H1 (cell line): ENCODE data around the gene JPH2. TPM values are rescaled to one million over a fixed set of nuclear protein-coding genes. Genes with fewer than 3 reads are reported as not detected.

Experiments used
- CTCF ChIA-PET: fragments of 300-600 bp; sonication (Branson Sonifier 250); formaldehyde crosslinking; loops from one replicate; lab custom pipeline; 2021; ENCODE audit not compliant: partially characterized antibody; lab: Charles Lee
- POLR2A ChIA-PET: fragments of 300-600 bp; sonication (Branson Sonifier 250); formaldehyde crosslinking; loops from one replicate; lab custom pipeline; 2021; ENCODE audit warnings: inconsistent platforms; ENCODE audit not compliant: partially characterized antibody; lab: Charles Lee
- DNase-seq, 2 experiments: peaks; one replicate each; pipeline versions ENCODE4 v3.0.0 to v3.0.0-alpha.2; 2010 to 2022; ENCODE audit warnings: low spot score in 2 of 2, low read depth in 1 of 2, mixed read lengths in 1 of 2
- FAIRE-seq: peaks from 2 replicates; lab custom pipeline; 2011; peaks lifted over from hg19 to GRCh38; lab: Jason Lieb, UNC
- H2AFZ ChIP-seq: 2 replicates; pipeline ENCODE4 v1.8.1; 2012; ENCODE audit warnings: low read length, inconsistent platforms
- H2AK5ac ChIP-seq: 2 replicates; pipeline ENCODE4 v1.6.1; 2013; ENCODE audit warnings: low read depth, low read length
- H2BK120ac ChIP-seq: replicated peaks from 2 replicates; pipeline ENCODE3; 2013; ENCODE audit warnings: low read depth, low read length, inconsistent platforms
- H2BK12ac ChIP-seq: 2 replicates; pipeline ENCODE4 v1.6.1; 2013; ENCODE audit warnings: low read depth, low read length
- H2BK15ac ChIP-seq: 2 replicates; pipeline ENCODE4 v1.6.1; 2013; ENCODE audit warnings: low read length
- H2BK20ac ChIP-seq: 2 replicates; pipeline ENCODE4 v1.6.1; 2013; ENCODE audit warnings: low read length
- H2BK5ac ChIP-seq: 2 replicates; pipeline ENCODE4 v1.6.1; 2013; ENCODE audit warnings: low read depth, low read length
- H3K14ac ChIP-seq: 2 replicates; pipeline ENCODE4 v1.6.1; 2013; ENCODE audit warnings: inconsistent platforms; ENCODE audit not compliant: insufficient read length
- H3K18ac ChIP-seq: 2 replicates; pipeline ENCODE4 v1.6.1; 2013; ENCODE audit warnings: low read length; ENCODE audit errors: extremely low read depth
- H3K23ac ChIP-seq: 2 replicates; pipeline ENCODE4 v1.6.1; 2013; ENCODE audit warnings: inconsistent platforms; ENCODE audit not compliant: insufficient read length
- H3K23me2 ChIP-seq: 2 replicates; pipeline ENCODE4 v1.6.1; 2013; ENCODE audit warnings: low read depth, low read length
- H3K27ac ChIP-seq: 2 replicates; pipeline ENCODE4 v1.6.1; 2011; ENCODE audit warnings: low read depth, low read length, inconsistent platforms
- H3K27me3 ChIP-seq, 4 experiments: replicated peaks in 1 of 4; 1 replicate in 1 of 4; 2 replicates in 3 of 4; pipeline versions ENCODE4 v1.6.1 to v1.8.1; 2011 to 2013; ENCODE audit warnings: low read length in 3 of 4, mild to moderate bottlenecking in 3 of 4, inconsistent platforms in 2 of 4, mixed read lengths in 2 of 4, moderate library complexity in 1 of 4; ENCODE audit not compliant: control insufficient read depth in 3 of 4, insufficient read depth in 3 of 4; ENCODE audit errors: extremely low read depth in 1 of 4
- H3K36me3 ChIP-seq, 4 experiments: 2 replicates each; pipeline versions ENCODE4 v1.6.1 to v1.8.1; 2011 to 2013; ENCODE audit warnings: mild to moderate bottlenecking in 4 of 4, low read length in 3 of 4, moderate library complexity in 2 of 4, control low read depth in 1 of 4, inconsistent platforms in 1 of 4; ENCODE audit not compliant: insufficient read depth in 4 of 4, control insufficient read depth in 2 of 4
- H3K4ac ChIP-seq: replicated peaks from 2 replicates; pipeline ENCODE3; 2013; ENCODE audit warnings: low read length, low read depth, mixed read lengths, inconsistent platforms; ENCODE audit not compliant: insufficient read length
- H3K4me1 ChIP-seq, 4 experiments: replicated peaks in 1 of 4; 1 replicate in 1 of 4; 2 replicates in 3 of 4; pipeline versions ENCODE4 v1.6.1 to v1.8.1; 2011 to 2013; ENCODE audit warnings: low read length in 3 of 4, inconsistent platforms in 2 of 4, mixed read lengths in 1 of 4; ENCODE audit not compliant: insufficient read depth in 4 of 4, control insufficient read depth in 3 of 4
- H3K4me2 ChIP-seq, 2 experiments: 2 replicates each; pipeline versions ENCODE4 v1.6.1 to v1.8.1; 2011 to 2013; ENCODE audit warnings: low read depth in 2 of 2, low read length in 2 of 2, control low read depth in 1 of 2, inconsistent platforms in 1 of 2, mild to moderate bottlenecking in 1 of 2; ENCODE audit not compliant: insufficient read depth in 1 of 2
- H3K4me3 ChIP-seq, 4 experiments: fragments of 200-600, 300-600 bp in 1 of 4; sonication (generic), shearing (Covaris generic), sonication (Bioruptor Twin) in 1 of 4; 2 replicates each; pipeline versions ENCODE4 v1.5.1 to v1.8.1; 2011 to 2016; ENCODE audit warnings: low read length in 4 of 4, low read depth in 3 of 4, control low read depth in 2 of 4, inconsistent platforms in 2 of 4, mild to moderate bottlenecking in 2 of 4, mixed read lengths in 1 of 4, moderate library complexity in 1 of 4; ENCODE audit not compliant: insufficient read depth in 2 of 4; ENCODE audit errors: extremely low read depth in 1 of 4
- H3K56ac ChIP-seq: replicated peaks from 2 replicates; pipeline ENCODE3; 2013; ENCODE audit warnings: low read depth, mild to moderate bottlenecking, mixed read lengths, low read length, inconsistent platforms; ENCODE audit not compliant: insufficient read length
- H3K79me1 ChIP-seq: 2 replicates; pipeline ENCODE4 v1.6.1; 2013; ENCODE audit warnings: low read depth, low read length, control low read depth
- H3K79me2 ChIP-seq, 2 experiments: 2 replicates each; pipeline versions ENCODE4 v1.6.1 to v1.8.1; 2012 to 2013; ENCODE audit warnings: low read length in 2 of 2, mild to moderate bottlenecking in 2 of 2, inconsistent platforms in 1 of 2; ENCODE audit not compliant: insufficient read depth in 2 of 2, control insufficient read depth in 1 of 2
- H3K9ac ChIP-seq, 4 experiments: replicated peaks in 1 of 4; 1 replicate in 1 of 4; 2 replicates in 3 of 4; pipeline versions ENCODE4 v1.6.1 to v1.8.1; 2011 to 2013; ENCODE audit warnings: low read depth in 3 of 4, low read length in 3 of 4, control low read depth in 2 of 4, mild to moderate bottlenecking in 2 of 4, moderate library complexity in 2 of 4, inconsistent platforms in 1 of 4; ENCODE audit errors: extremely low read depth in 1 of 4
- H3K9me3 ChIP-seq, 2 experiments: 2 replicates each; pipeline versions ENCODE4 v1.6.1 to v1.8.1; 2012 to 2013; ENCODE audit warnings: mild to moderate bottlenecking in 2 of 2, moderate library complexity in 2 of 2, control low read depth in 1 of 2, inconsistent platforms in 1 of 2, low read depth in 1 of 2, low read length in 1 of 2, mixed read lengths in 1 of 2; ENCODE audit not compliant: insufficient read depth in 2 of 2
- H4K20me1 ChIP-seq, 2 experiments: replicated peaks in 1 of 2; 2 replicates each; pipeline versions ENCODE3 to v1.8.1; 2011 to 2013; ENCODE audit warnings: inconsistent platforms in 2 of 2, low read length in 2 of 2, mild to moderate bottlenecking in 1 of 2; ENCODE audit not compliant: insufficient read depth in 2 of 2, control insufficient read depth in 1 of 2
- H4K5ac ChIP-seq: 2 replicates; pipeline ENCODE4 v1.6.1; 2013; ENCODE audit warnings: low read length, low read depth, mixed read lengths, inconsistent platforms; ENCODE audit not compliant: insufficient read length
- H4K8ac ChIP-seq: 2 replicates; pipeline ENCODE4 v1.8.0; 2013; ENCODE audit warnings: mild to moderate bottlenecking, moderate library complexity, low read length, inconsistent platforms; ENCODE audit not compliant: insufficient read depth; ENCODE audit errors: extremely low read depth
- H4K91ac ChIP-seq: replicated peaks from 2 replicates; pipeline ENCODE3; 2013; ENCODE audit warnings: low read length, mixed read lengths, inconsistent platforms; ENCODE audit not compliant: insufficient read length
- EGR1 ChIP-seq: IDR thresholded peaks from 2 replicates; pipeline ENCODE4 v1.6.1; 2011; ENCODE audit warnings: low read depth, low read length, borderline replicate concordance
- KDM1A ChIP-seq: fragments of 200-600, 300-600 bp; sonication (generic); IDR thresholded peaks from 2 replicates; pipeline ENCODE4 v1.7.1; 2016; ENCODE audit warnings: mild to moderate bottlenecking, low read length, borderline replicate concordance
- MAX ChIP-seq: IDR thresholded peaks from 2 replicates; pipeline ENCODE4 v1.6.1; 2012; ENCODE audit warnings: inconsistent platforms
- WGBS, 2 experiments: shearing (Covaris generic) in 1 of 2; methylation state at CpG; one replicate each; pipeline versions ENCODE4 v1.1.6 to v1.1.7; 2013 to 2015; ENCODE audit warnings: low lambda C conversion rate in 2 of 2, mixed read lengths in 2 of 2, inconsistent platforms in 1 of 2, low coverage in 1 of 2, missing lambda C conversion rate in 1 of 2; ENCODE audit not compliant: insufficient replicate concordance in 2 of 2, insufficient coverage in 1 of 2, insufficient read length in 1 of 2; ENCODE audit errors: extremely low coverage in 1 of 2, missing lambda C conversion rate in 1 of 2; 5-methylcytosine and 5-hydroxymethylcytosine counted together
- polyA plus RNA-seq, 7 experiments: library from polyadenylated mRNA; depleted of rRNA in 3 of 7; stranded (reverse) in 5 of 7; unstranded in 2 of 7; fragments of >200 nt in 5 of 7; fragments of 200-250 nt in 2 of 7; gene quantifications; 1 replicate in 5 of 7; 2 replicates in 1 of 7; 4 replicates in 1 of 7; pipeline versions ENCODE4 v1.2.1 to v1.2.3, GENCODE V29; 2011 to 2013; ENCODE audit warnings: missing spikeins in 2 of 7, mixed read lengths in 2 of 7
- total RNA-seq: library from RNA; stranded (reverse); fragmentation: NEBNext Ultra II Directional; extraction: Animal tissue kit (Norgen Biotek cat#: 25700); gene quantifications from 2 replicates; pipeline ENCODE4 v1.2.1, GENCODE V29; 2021

Gene JPH2
- total and polyA plus RNA-seq, 2 of the 8 experiments (the other 6 are each of a cell fraction or from before 2014, with no cell fraction given) = 0.59 to 1.3 TPM

GRCh38 chr20:44221368-44221954 lies 34.5 kb upstream of the JPH2 start:
- Histone ChIP-seq H2BK5ac (no peak overlapping the region), H3K27ac (no peak overlapping the region)
- TF ChIP-seq EGR1 (no peak), KDM1A (no peak), MAX (no peak)

More at GRCh38 chr20:44221368-44221954, 34.5 kb upstream of the JPH2 start:
- H2BK12ac ChIP-seq = no peak overlapping the region; the same call in 1 of the 2 replicates
- no peak overlapping the region for H3K4ac ChIP-seq
- H3K79me1 ChIP-seq = no peaks in the 10 kb centered on the region
- no peak overlapping the region for H2BK15ac ChIP-seq
- H3K27me3 ChIP-seq = no peaks in the 10 kb centered on the region
- no peak overlapping the region for H3K18ac ChIP-seq
- 96% methylated on average over 3 of the region's 3 CpGs; no CpG with 5 or more reads in 1 of the 2 experiments for WGBS, 2 experiments
- no peak overlapping the region for H3K23ac ChIP-seq
- no peak overlapping the region for H3K9ac ChIP-seq
- H2AK5ac ChIP-seq = 0 out of 2 replicates have a peak overlapping the region, but pooled peaks have one; percentile 46
- no peak overlapping the region for H2AFZ ChIP-seq
- no peak overlapping the region for H4K8ac ChIP-seq
- no peak overlapping the region for H3K4me3 ChIP-seq
- FAIRE-seq (no peak), DNase-seq (no peak)
- CTCF ChIA-PET = interaction anchor here (0.5 to 11.2 kb wide), 8 partner anchors 9 to 240 kb away, joined by 3 to 153 read pairs (median 4); partner anchors contain the start of gene FITM2
- H3K56ac ChIP-seq = no peak overlapping the region
- no peak overlapping the region for H2BK120ac ChIP-seq
- H4K5ac ChIP-seq = no peak overlapping the region
- H3K79me2 ChIP-seq = no peaks in the 10 kb centered on the region
- H4K20me1 ChIP-seq = no peaks in the 10 kb centered on the region
- no peaks in the 10 kb centered on the region for H3K23me2 ChIP-seq
- H3K4me1 ChIP-seq = peaks cover 0 to 3% (median under 1%) of the 10 kb centered on the region in 4 experiments; a peak in 1 of 7 replicates
- H3K36me3 ChIP-seq = no peaks in the 10 kb centered on the region
- H3K9me3 ChIP-seq = no peaks in the 10 kb centered on the region
- H4K91ac ChIP-seq = no peak overlapping the region
- H3K14ac ChIP-seq = no peak overlapping the region
- POLR2A ChIA-PET = interaction anchor here (0.7 to 1.0 kb wide), 2 partner anchors 10 to 88 kb away, joined by 3 read pairs; no protein-coding TSS in a partner anchor
- 0 out of 2 replicates have a peak overlapping the region, but pooled peaks have one; percentile 27 for H2BK20ac ChIP-seq
- no peak overlapping the region for H3K4me2 ChIP-seq
